ENCODE results near the gene MEIOSIN. TPM values are rescaled to one million over a fixed set of nuclear protein-coding genes. Genes with fewer than 3 reads are reported as not detected.

Gene MEIOSIN
- polyA plus RNA-seq, 1 donor from 2014 or later, result not detected

- no peaks in the 10 kb centered on the region for H3F3A ChIP-seq (ENCODE audit: insufficient read depth, low read length, poor library complexity, severe bottlenecking)
- H3K9ac ChIP-seq (ENCODE audit: low read length), result peak overlapping the region; percentile 38
- no peaks in the 10 kb centered on the region for H3K79me2 ChIP-seq (replicated peaks; ENCODE audit: insufficient read depth, low read length)
- no peak for TF ChIP-seq MXI1 (conservative IDR thresholded peaks at IDR 0.05; ENCODE audit: poor library complexity, severe bottlenecking)
- TF ChIP-seq CTCF (IDR thresholded peaks at IDR 0.05; ENCODE audit: poor library complexity, severe bottlenecking), result no peak
- TF ChIP-seq EP300 (conservative IDR thresholded peaks at IDR 0.05; ENCODE audit: poor library complexity, severe bottlenecking), result no peak
- TF ChIP-seq SMC3 (conservative IDR thresholded peaks at IDR 0.05; ENCODE audit: poor library complexity), result no peak
- TF ChIP-seq POLR2AphosphoS5 (IDR thresholded peaks at IDR 0.05), result no peak
- no peak for TF ChIP-seq EZH2 (IDR thresholded peaks at IDR 0.05; ENCODE audit: borderline replicate concordance, insufficient read depth, low read length, poor library complexity, severe bottlenecking)
- TF ChIP-seq TAF1 (IDR thresholded peaks at IDR 0.05; ENCODE audit: low read depth), result no peak
- H3K27me3 ChIP-seq (ENCODE audit: insufficient read depth, low read depth, low read length), result peaks cover 22% of the 10 kb centered on the region
- H4K20me1 ChIP-seq (ENCODE audit: insufficient read depth), result no peaks in the 10 kb centered on the region
- H3K36me3 ChIP-seq (ENCODE audit: insufficient read depth, low read length), result no peaks in the 10 kb centered on the region
- no peaks in the 10 kb centered on the region for H3K9me3 ChIP-seq (ENCODE audit: low read length)
- H3K4me3 ChIP-seq (ENCODE audit: low read length), result peak overlapping the region; percentile 68
- H3K4me2 ChIP-seq (ENCODE audit: low read length), result no peak overlapping the region
- no peak overlapping the region for H2AFZ ChIP-seq (ENCODE audit: low read depth, low read length)
- H3K27ac ChIP-seq (ENCODE audit: low read length), result no peak overlapping the region
- H3K9me2 ChIP-seq (ENCODE audit: insufficient read depth, low read length), result no peaks in the 10 kb centered on the region
Observed at GRCh38 chr19:45767410-45767880, 34.2 kb downstream of the MEIOSIN start.

GRCh38 chr19:45767881-45768654, 34.8 kb downstream of the MEIOSIN start:
- no peaks in the 10 kb centered on the region for H4K20me1 ChIP-seq (ENCODE audit: insufficient read depth)
- no peak overlapping the region for H3K4me2 ChIP-seq (ENCODE audit: low read length)
- no peaks in the 10 kb centered on the region for H3K9me3 ChIP-seq (ENCODE audit: low read length)
- no peaks in the 10 kb centered on the region for H3K79me2 ChIP-seq (replicated peaks; ENCODE audit: insufficient read depth, low read length)
- H2AFZ ChIP-seq (ENCODE audit: low read depth, low read length), result no peak overlapping the region
- peak overlapping the region; percentile 38 for H3K9ac ChIP-seq (ENCODE audit: low read length)
- H3K27ac ChIP-seq (ENCODE audit: low read length), result no peak overlapping the region
- peak overlapping the region; percentile 68 for H3K4me3 ChIP-seq (ENCODE audit: low read length)
- no peaks in the 10 kb centered on the region for H3F3A ChIP-seq (ENCODE audit: insufficient read depth, low read length, poor library complexity, severe bottlenecking)
- TF ChIP-seq EZH2 (IDR thresholded peaks at IDR 0.05; ENCODE audit: borderline replicate concordance, insufficient read depth, low read length, poor library complexity, severe bottlenecking), result no peak
- TF ChIP-seq MXI1 (conservative IDR thresholded peaks at IDR 0.05; ENCODE audit: poor library complexity, severe bottlenecking), result peak; percentile 58
- TF ChIP-seq REST (IDR thresholded peaks at IDR 0.05; ENCODE audit: borderline replicate concordance), result no peak
- no peak for TF ChIP-seq TAF1 (IDR thresholded peaks at IDR 0.05; ENCODE audit: low read depth)
- TF ChIP-seq CTCF (IDR thresholded peaks at IDR 0.05; ENCODE audit: poor library complexity, severe bottlenecking), result no peak
- no peak for TF ChIP-seq EP300 (conservative IDR thresholded peaks at IDR 0.05; ENCODE audit: poor library complexity, severe bottlenecking)
- TF ChIP-seq POLR2AphosphoS5 (IDR thresholded peaks at IDR 0.05), result peak; percentile 39
- no peak for TF ChIP-seq SMC3 (conservative IDR thresholded peaks at IDR 0.05; ENCODE audit: poor library complexity)
- TF ChIP-seq RAD21 (conservative IDR thresholded peaks at IDR 0.05), result no peak
- no peaks in the 10 kb centered on the region for H3K9me2 ChIP-seq (ENCODE audit: insufficient read depth, low read length)
- peaks cover 22% of the 10 kb centered on the region for H3K27me3 ChIP-seq (ENCODE audit: insufficient read depth, low read depth, low read length)
- no peaks in the 10 kb centered on the region for H3K36me3 ChIP-seq (ENCODE audit: insufficient read depth, low read length)
